ENCODE data around the gene EVI2B.

Gene EVI2B

DNA sequence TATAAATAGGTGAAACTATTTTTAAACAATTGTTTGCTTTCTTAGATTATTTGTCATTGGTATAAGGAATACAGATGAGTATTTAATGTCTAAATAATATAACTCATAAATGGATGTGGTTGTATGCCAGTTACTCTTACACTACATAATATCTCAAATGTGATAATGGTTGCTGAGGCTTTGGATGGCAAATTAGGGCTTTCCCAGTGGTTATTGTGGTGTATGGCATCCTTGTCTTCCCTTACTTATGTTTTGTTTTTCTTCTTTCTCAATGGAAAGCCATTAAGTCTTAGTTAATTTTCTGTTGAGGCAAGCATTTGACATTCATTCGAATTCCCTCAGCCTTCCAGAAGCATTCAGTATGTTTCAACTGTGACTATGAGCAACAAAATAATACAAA is 27.3 kb downstream of the EVI2B start:
- no peak for TF ChIP-seq CTCF (IDR thresholded peaks at IDR 0.05; ENCODE audit: low read length, missing control alignments)
- no peak for DNase-seq (ENCODE audit: low read depth)
- H3K4me3 ChIP-seq (replicated peaks; ENCODE audit: low read depth, low read length) = no peak overlapping the region

DNA sequence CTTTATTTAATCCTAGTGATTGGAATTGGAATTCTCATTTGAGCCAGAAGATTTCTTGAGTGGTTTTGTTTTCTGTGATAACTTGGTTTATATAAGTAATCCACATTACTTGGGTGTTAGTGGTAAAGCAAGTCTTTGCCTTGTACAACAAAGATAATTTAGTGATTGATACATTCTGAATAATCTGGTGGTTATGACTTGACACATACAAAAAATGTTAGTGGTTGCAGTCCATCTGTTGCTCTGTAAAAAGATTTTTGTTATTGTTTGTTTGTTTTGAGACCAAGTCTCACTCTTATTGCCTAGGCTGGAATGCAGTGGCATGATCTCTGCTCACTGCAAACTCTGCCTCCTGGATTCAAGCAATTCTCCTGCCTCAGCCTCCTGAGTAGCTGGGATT is 30.0 kb downstream of the EVI2B start:
- no peak for DNase-seq (ENCODE audit: low read depth)
- no peak overlapping the region for H3K4me3 ChIP-seq (replicated peaks; ENCODE audit: low read depth, low read length)
- TF ChIP-seq CTCF (IDR thresholded peaks at IDR 0.05; ENCODE audit: low read length, missing control alignments) = no peak

GRCh38 chr17:31281061-31281460 is 32.8 kb downstream of the EVI2B start:
- no peak for DNase-seq (ENCODE audit: low read depth)
- H3K4me3 ChIP-seq (replicated peaks; ENCODE audit: low read depth, low read length) = no peak overlapping the region
- TF ChIP-seq CTCF (IDR thresholded peaks at IDR 0.05; ENCODE audit: low read length, missing control alignments) = no peak

GRCh38 chr17:31279401-31279800 is 34.5 kb downstream of the EVI2B start:
- no peak for TF ChIP-seq CTCF (IDR thresholded peaks at IDR 0.05; ENCODE audit: low read length, missing control alignments)
- no peak overlapping the region for H3K4me3 ChIP-seq (replicated peaks; ENCODE audit: low read depth, low read length)
- peak; percentile 62 for DNase-seq (ENCODE audit: low read depth)

GRCh38 chr17:31275116-31275515 is 38.7 kb downstream of the EVI2B start:
- H3K4me3 ChIP-seq (replicated peaks; ENCODE audit: low read depth, low read length) = no peak overlapping the region
- peak; percentile 41 for DNase-seq (ENCODE audit: low read depth)
- no peak for TF ChIP-seq CTCF (IDR thresholded peaks at IDR 0.05; ENCODE audit: low read length, missing control alignments)

- peak; percentile 93 for DNase-seq (ENCODE audit: low read depth)
These were observed 39.6 kb downstream of the EVI2B start for GRCh38 chr17:31274252-31274651.

More at GRCh38 chr17:31274252-31274651, 39.6 kb downstream of the EVI2B start:
- TF ChIP-seq CTCF (IDR thresholded peaks at IDR 0.05; ENCODE audit: low read length, missing control alignments) = no peak
- no peak overlapping the region for H3K4me3 ChIP-seq (replicated peaks; ENCODE audit: low read depth, low read length)

All from fibroblast of pulmonary artery (primary cell).